DOHH2 (cell line): ENCODE results near the gene LRRC63.

Experiments
- H3F3A ChIP-seq: fragments of 200-600 bp; sonication (generic), shearing (Covaris generic); 2 replicates; pipeline ENCODE4 v1.6.0; 2016; ENCODE audit warnings: antibody characterized with exemption, mild to moderate bottlenecking; ENCODE audit not compliant: control insufficient read depth, insufficient read depth
- H3K27ac ChIP-seq: fragments of 200-600 bp; sonication (generic); 2 replicates; pipeline ENCODE4 v1.5.1; 2014; ENCODE audit warnings: low read depth, mild to moderate bottlenecking, low read length, moderate library complexity
- H3K27me3 ChIP-seq: fragments of 200-600 bp; sonication (generic); 2 replicates; pipeline ENCODE4 v1.6.1; 2014; ENCODE audit warnings: mild to moderate bottlenecking, low read length, mixed read lengths; ENCODE audit not compliant: control insufficient read depth
- H3K36me3 ChIP-seq: fragments of 200-600 bp; sonication (generic); 2 replicates; pipeline ENCODE4 v1.6.1; 2014; ENCODE audit warnings: mild to moderate bottlenecking, low read length, moderate library complexity, mixed read lengths; ENCODE audit not compliant: control insufficient read depth
- H3K4me1 ChIP-seq: fragments of 200-600 bp; sonication (generic); 2 replicates; pipeline ENCODE4 v1.6.1; 2014; ENCODE audit warnings: mild to moderate bottlenecking, low read length, mixed read lengths; ENCODE audit not compliant: control insufficient read depth
- H3K4me2 ChIP-seq: fragments of 200-600 bp; sonication (generic); 2 replicates; pipeline ENCODE4 v1.6.0; 2014; ENCODE audit warnings: mild to moderate bottlenecking, low read length, moderate library complexity
- H3K4me3 ChIP-seq: fragments of 200-600 bp; sonication (generic); 2 replicates; pipeline ENCODE4 v1.5.1; 2014; ENCODE audit warnings: mild to moderate bottlenecking, low read length, mixed read lengths
- H3K79me2 ChIP-seq: fragments of 200-600 bp; sonication (generic); 2 replicates; pipeline ENCODE4 v1.6.1; 2014; ENCODE audit warnings: mild to moderate bottlenecking, low read length, mixed read lengths; ENCODE audit not compliant: control insufficient read depth
- H3K9me2 ChIP-seq: fragments of 200-600 bp; sonication (generic); replicated peaks from 2 replicates; pipeline ENCODE4 v1.6.1; 2014; ENCODE audit warnings: mild to moderate bottlenecking, low read length, mixed read lengths; ENCODE audit not compliant: control insufficient read depth
- H3K9me3 ChIP-seq: fragments of 200-600 bp; sonication (generic); 2 replicates; pipeline ENCODE4 v1.6.1; 2014; ENCODE audit warnings: antibody characterized with exemption, low read length, mixed read lengths; ENCODE audit not compliant: control insufficient read depth, insufficient read depth
- H4K20me1 ChIP-seq: fragments of 200-600 bp; sonication (generic); 2 replicates; pipeline ENCODE4 v1.6.0; 2014; ENCODE audit warnings: low read depth, mild to moderate bottlenecking, antibody characterized with exemption, low read length, moderate library complexity; ENCODE audit not compliant: control insufficient read depth, insufficient read depth
- CTCF ChIP-seq: fragments of 200-600 bp; sonication (generic); IDR thresholded peaks from one replicate; pipeline ENCODE4 v1.5.1; 2014; ENCODE audit warnings: antibody characterized with exemption, mild to moderate bottlenecking, low read depth, low read length; ENCODE audit not compliant: poor library complexity, severe bottlenecking
- EZH2phosphoT487 ChIP-seq: fragments of 200-600 bp; sonication (generic); IDR thresholded peaks from 2 replicates; pipeline ENCODE4 v1.6.1; 2017; ENCODE audit warnings: borderline replicate concordance, mild to moderate bottlenecking, antibody characterized with exemption, low read length, moderate library complexity, mixed read lengths

LRRC63 gene

GRCh38 chr13:46173656-46174055, 38.1 kb upstream of the LRRC63 start:
- Histone ChIP-seq H3K4me2 (peak overlapping the region; percentile 78), H4K20me1 (peaks cover 87% of the 10 kb centered on the region), H3K4me3 (peak overlapping the region; percentile 89), H3K9me3 (no peaks in the 10 kb centered on the region), H3K27ac (peak overlapping the region; percentile 26), H3F3A (peaks cover 29% of the 10 kb centered on the region), H3K9me2 (no peaks in the 10 kb centered on the region), H3K27me3 (no peaks in the 10 kb centered on the region), H3K4me1 (peaks cover 100% of the 10 kb centered on the region), H3K36me3 (peaks cover 98% of the 10 kb centered on the region), H3K79me2 (peaks cover 100% of the 10 kb centered on the region)
- no peak for TF ChIP-seq CTCF
- no peak for TF ChIP-seq EZH2phosphoT487

DNA sequence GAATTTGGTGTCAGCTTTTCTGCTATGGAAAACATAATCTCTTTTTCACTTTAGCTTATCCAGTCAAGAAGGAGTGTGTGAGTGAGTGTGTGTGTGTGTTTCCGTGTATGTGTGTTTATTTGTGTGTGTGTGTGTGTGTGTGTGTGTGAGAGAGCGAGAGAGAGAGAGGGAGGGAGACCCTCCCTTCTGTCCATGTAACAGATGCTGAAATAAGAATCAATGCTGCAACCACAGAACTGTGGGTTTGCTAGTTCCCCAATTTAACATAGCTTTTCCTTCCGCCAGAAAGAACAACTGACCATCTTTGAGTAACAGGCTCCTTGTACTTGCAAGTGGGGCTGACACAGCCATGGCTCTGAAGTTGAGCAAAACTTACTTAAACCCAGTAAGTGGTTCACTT, 35.0 kb upstream of the LRRC63 start:
- H3K9me3 ChIP-seq = no peaks in the 10 kb centered on the region
- H3F3A ChIP-seq = peaks cover 46% of the 10 kb centered on the region
- peaks cover 100% of the 10 kb centered on the region for H3K79me2 ChIP-seq
- no peaks in the 10 kb centered on the region for H3K9me2 ChIP-seq
- peaks cover 77% of the 10 kb centered on the region for H3K4me1 ChIP-seq
- no peak for TF ChIP-seq EZH2phosphoT487
- no peak for TF ChIP-seq CTCF
- peaks cover 66% of the 10 kb centered on the region for H4K20me1 ChIP-seq
- no peaks in the 10 kb centered on the region for H3K27me3 ChIP-seq
- H3K4me2 ChIP-seq = peak overlapping the region; percentile 78
- H3K4me3 ChIP-seq = peak overlapping the region; percentile 89
- H3K27ac ChIP-seq = peak overlapping the region; percentile 96
- H3K36me3 ChIP-seq = peaks cover 96% of the 10 kb centered on the region

GRCh38 chr13:46178143-46178542, 33.6 kb upstream of the LRRC63 start:
- TF ChIP-seq EZH2phosphoT487 = no peak
- no peak for TF ChIP-seq CTCF
- Histone ChIP-seq H3K9me3 (no peaks in the 10 kb centered on the region), H3K27ac (peak overlapping the region; percentile 96), H3K9me2 (no peaks in the 10 kb centered on the region), H3F3A (peaks cover 56% of the 10 kb centered on the region), H3K36me3 (peaks cover 85% of the 10 kb centered on the region), H3K4me3 (peak overlapping the region; percentile 89), H3K79me2 (peaks cover 93% of the 10 kb centered on the region), H3K4me2 (peak overlapping the region; percentile 78), H3K27me3 (no peaks in the 10 kb centered on the region), H3K4me1 (peaks cover 73% of the 10 kb centered on the region), H4K20me1 (peaks cover 52% of the 10 kb centered on the region)

- TF ChIP-seq EZH2phosphoT487 (no peak), CTCF (no peak)
- Histone ChIP-seq H3K9me3 (no peaks in the 10 kb centered on the region), H3K9me2 (no peaks in the 10 kb centered on the region), H3K36me3 (peaks cover 78% of the 10 kb centered on the region), H3K4me1 (peaks cover 73% of the 10 kb centered on the region), H4K20me1 (peaks cover 46% of the 10 kb centered on the region), H3K4me2 (peak overlapping the region; percentile 78), H3K79me2 (peaks cover 93% of the 10 kb centered on the region), H3K4me3 (peak overlapping the region; percentile 89), H3K27me3 (no peaks in the 10 kb centered on the region), H3F3A (peaks cover 59% of the 10 kb centered on the region), H3K27ac (peak overlapping the region; percentile 96)
Observed at GRCh38 chr13:46178821-46179220, 32.9 kb upstream of the LRRC63 start.
